GM12865 (cell line): Measurements from ENCODE around the gene SLC10A7.

ENCODE experiments used
- DNase-seq: peaks from one replicate; pipeline ENCODE4 v3.0.0; 2010; ENCODE audit warnings: low read depth
- H3K4me3 ChIP-seq: 2 replicates; pipeline ENCODE4 v1.5.1; 2011; ENCODE audit warnings: mild to moderate bottlenecking, low read depth, low read length, control low read depth
- TF ChIP-seq, protein P1 (sequence below): IDR thresholded peaks from 2 replicates; pipeline ENCODE4 v1.5.1; 2011; ENCODE audit warnings: low read length, control low read depth, low read depth, inconsistent platforms; ENCODE audit not compliant: insufficient read depth; ENCODE audit errors: missing control alignments

Gene SLC10A7

GRCh38 chr4:146265950-146266490 is 255.7 kb downstream of the SLC10A7 start:
- no peak overlapping the region for H3K4me3 ChIP-seq
- no peak for DNase-seq
- TF ChIP-seq, protein P1, sequence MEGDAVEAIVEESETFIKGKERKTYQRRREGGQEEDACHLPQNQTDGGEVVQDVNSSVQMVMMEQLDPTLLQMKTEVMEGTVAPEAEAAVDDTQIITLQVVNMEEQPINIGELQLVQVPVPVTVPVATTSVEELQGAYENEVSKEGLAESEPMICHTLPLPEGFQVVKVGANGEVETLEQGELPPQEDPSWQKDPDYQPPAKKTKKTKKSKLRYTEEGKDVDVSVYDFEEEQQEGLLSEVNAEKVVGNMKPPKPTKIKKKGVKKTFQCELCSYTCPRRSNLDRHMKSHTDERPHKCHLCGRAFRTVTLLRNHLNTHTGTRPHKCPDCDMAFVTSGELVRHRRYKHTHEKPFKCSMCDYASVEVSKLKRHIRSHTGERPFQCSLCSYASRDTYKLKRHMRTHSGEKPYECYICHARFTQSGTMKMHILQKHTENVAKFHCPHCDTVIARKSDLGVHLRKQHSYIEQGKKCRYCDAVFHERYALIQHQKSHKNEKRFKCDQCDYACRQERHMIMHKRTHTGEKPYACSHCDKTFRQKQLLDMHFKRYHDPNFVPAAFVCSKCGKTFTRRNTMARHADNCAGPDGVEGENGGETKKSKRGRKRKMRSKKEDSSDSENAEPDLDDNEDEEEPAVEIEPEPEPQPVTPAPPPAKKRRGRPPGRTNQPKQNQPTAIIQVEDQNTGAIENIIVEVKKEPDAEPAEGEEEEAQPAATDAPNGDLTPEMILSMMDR, result no peak

DNA sequence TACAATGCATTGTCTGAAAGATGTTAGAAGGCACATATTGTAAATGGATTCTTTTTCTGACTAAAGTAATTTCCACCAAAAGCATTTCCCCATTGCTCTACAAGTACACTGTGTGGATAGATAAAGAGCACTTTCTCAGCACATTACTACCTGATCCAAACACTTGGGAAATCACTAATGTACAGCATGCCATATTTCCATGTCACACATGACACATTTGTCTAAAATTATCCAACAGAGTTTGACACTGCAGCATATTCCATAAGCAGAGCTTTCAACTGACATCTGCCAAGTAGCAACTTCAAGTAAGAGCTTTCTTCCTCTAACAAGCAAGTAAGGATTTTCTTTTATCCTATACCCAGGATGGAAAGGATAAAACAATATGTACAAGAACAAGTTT is 257.9 kb downstream of the SLC10A7 start:
- no peak for DNase-seq
- no peak overlapping the region for H3K4me3 ChIP-seq
- TF ChIP-seq, protein P1, result no peak

- TF ChIP-seq, protein P1, result no peak
- DNase-seq, result no peak
- H3K4me3 ChIP-seq, result no peak overlapping the region
Observed at GRCh38 chr4:146261041-146261440, 260.7 kb downstream of the SLC10A7 start.

DNA sequence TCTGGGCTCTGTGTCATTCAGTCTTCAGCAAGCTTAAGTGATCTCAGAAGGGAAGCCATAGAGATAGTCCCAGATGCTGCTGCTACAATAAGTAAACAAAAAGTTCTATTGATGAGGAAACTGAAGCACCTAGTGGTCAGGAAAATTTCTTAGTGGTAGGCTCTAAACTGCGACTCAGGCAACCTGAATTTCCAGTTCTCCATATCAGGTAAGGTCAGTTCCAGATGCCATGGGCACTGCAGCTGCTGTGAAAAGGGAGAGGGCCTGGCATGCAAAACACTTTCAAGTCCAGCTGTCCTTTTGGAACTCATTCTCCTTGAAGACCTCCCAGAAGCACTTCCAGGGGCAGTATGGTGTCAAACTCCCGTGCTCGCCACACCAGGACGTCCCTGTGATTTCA is 261.2 kb downstream of the SLC10A7 start:
- TF ChIP-seq, protein P1, result no peak
- no peak overlapping the region for H3K4me3 ChIP-seq
- no peak for DNase-seq

DNA sequence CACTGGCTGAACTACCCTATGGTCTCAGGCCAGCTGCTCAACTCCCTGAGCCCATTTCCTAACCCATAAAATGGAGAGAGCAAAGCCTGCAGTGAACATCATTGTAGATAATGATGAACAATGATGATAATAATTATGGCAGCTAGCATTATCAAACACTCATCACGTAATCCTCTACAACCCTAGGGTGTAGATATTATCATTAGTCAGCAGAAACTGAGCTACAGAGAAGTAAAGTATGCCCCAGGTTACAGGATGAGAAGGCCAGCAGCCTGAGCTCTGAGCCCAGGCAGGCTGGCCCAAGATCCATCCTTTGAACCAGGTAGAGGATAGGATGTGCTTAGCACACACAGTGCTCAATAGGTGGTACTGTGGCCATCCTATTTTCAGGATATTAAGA is 264.2 kb downstream of the SLC10A7 start:
- DNase-seq, result no peak
- H3K4me3 ChIP-seq, result no peak overlapping the region
- TF ChIP-seq, protein P1, result no peak

GRCh38 chr4:146256328-146256727 is 265.4 kb downstream of the SLC10A7 start:
- no peak overlapping the region for H3K4me3 ChIP-seq
- no peak for DNase-seq
- TF ChIP-seq, protein P1, result no peak

- H3K4me3 ChIP-seq, result no peak overlapping the region
- no peak for DNase-seq
- TF ChIP-seq, protein P1, result no peak
Observed at GRCh38 chr4:146255874-146256273, 265.9 kb downstream of the SLC10A7 start.
